A549 (cell line): ENCODE measurements around the gene IRX4.

ENCODE experiments used
- CTCF ChIP-seq: fragments of >200 bp; sonication (Bioruptor Twin); formaldehyde crosslinking; IDR thresholded peaks from 3 replicates; pipeline ENCODE4 v1.5.1; 2016
- ESRRA ChIP-seq: fragments of 150-350 bp; IDR thresholded peaks from 2 replicates; pipeline ENCODE4 v1.6.1; 2014; ENCODE audit warnings: mild to moderate bottlenecking, low read length, borderline replicate concordance
- FOSL2 ChIP-seq, 2 experiments: fragments of 450-650 bp in 1 of 2; fragments of >200 bp in 1 of 2; sonication (Bioruptor Twin) in 1 of 2; formaldehyde crosslinking; IDR thresholded peaks; 2 replicates each; pipeline versions ENCODE4 v1.5.0 to v1.6.1; 2016 to 2020; ENCODE audit warnings: mild to moderate bottlenecking in 1 of 2, moderate library complexity in 1 of 2
- KDM5A ChIP-seq: fragments of 200-600 bp; sonication (generic); IDR thresholded peaks from 2 replicates; pipeline ENCODE4 v1.6.1; 2016; ENCODE audit warnings: antibody characterized with exemption, mild to moderate bottlenecking
- POLR2A ChIP-seq: IDR thresholded peaks from 2 replicates; pipeline ENCODE4 v1.6.1; 2012; ENCODE audit warnings: mild to moderate bottlenecking, low read length
- RNF2 ChIP-seq: fragments of 200-600 bp; sonication (generic); IDR thresholded peaks from 2 replicates; pipeline ENCODE4 v1.6.1; 2016; ENCODE audit warnings: low read depth, mild to moderate bottlenecking, antibody characterized with exemption, moderate library complexity, borderline replicate concordance
- SREBF2 ChIP-seq: fragments of 450-650 bp; IDR thresholded peaks from 2 replicates; pipeline ENCODE4 v1.6.1; 2014; ENCODE audit warnings: mild to moderate bottlenecking, moderate library complexity
- ZFP36 ChIP-seq: fragments of 450-650 bp; IDR thresholded peaks from 2 replicates; pipeline ENCODE4 v1.6.1; 2014; ENCODE audit warnings: borderline replicate concordance; ENCODE audit not compliant: partially characterized antibody

- TF ChIP-seq ESRRA: no peak
- no peak for TF ChIP-seq KDM5A
- TF ChIP-seq CTCF: no peak
- no peak for TF ChIP-seq POLR2A
- no peak for TF ChIP-seq SREBF2
- no peak for TF ChIP-seq FOSL2 (IDR thresholded peaks at IDR 0.05)
- no peak for TF ChIP-seq FOSL2 (CRISPR knock-in tag; IDR thresholded peaks at IDR 0.05)
- TF ChIP-seq RNF2: no peak
- no peak for TF ChIP-seq ZFP36
Observed at GRCh38 chr5:1864896-1865440, 17.8 kb downstream of the IRX4 start.
